SU-DHL-6 (cell line): Measurements from ENCODE around the gene SORL1.

Experiments used
- CTCF ChIP-seq: fragments of 200-600 bp; sonication (generic); IDR thresholded peaks from one replicate; pipeline ENCODE4 v1.5.1; 2017; ENCODE audit warnings: antibody characterized with exemption, mild to moderate bottlenecking, low read length, moderate library complexity; ENCODE audit not compliant: insufficient read depth, poor library complexity, severe bottlenecking
- EZH2phosphoT487 ChIP-seq: fragments of 200-600 bp; sonication (generic), shearing (Covaris generic); conservative IDR thresholded peaks from 2 replicates; pipeline ENCODE4 v1.6.1; 2018; ENCODE audit warnings: mild to moderate bottlenecking, antibody characterized with exemption, low read length, moderate library complexity, mixed read lengths

- TF ChIP-seq CTCF (no peak), EZH2phosphoT487 (no peak)
Observed at GRCh38 chr11:121476379-121477032, 24.4 kb downstream of the SORL1 start.
